Stomach (tissue), 9 donors: ENCODE data around the gene THSD7B. TPM values are rescaled to one million over a fixed set of nuclear protein-coding genes. Genes with fewer than 3 reads are reported as not detected.

Experiments used
- DNase-seq, 2 donors: peaks; one replicate each; pipeline versions ENCODE4 v3.0.0 to v3.0.0-alpha.2; 2013 to 2019
- H3K27ac ChIP-seq, 5 donors: fragments of 200-600 bp in 4 of 5; sonication (generic) in 4 of 5; one replicate each; pipeline ENCODE4 v1.5.1; 2013 to 2019; ENCODE audit warnings: mild to moderate bottlenecking in 1 of 5, moderate library complexity in 1 of 5
- H3K27me3 ChIP-seq, 3 donors: fragments of 200-600 bp; sonication (generic); one replicate each; pipeline ENCODE4 v1.5.1; 2017 to 2019; ENCODE audit warnings: mixed run types in 1 of 3
- H3K36me3 ChIP-seq, 4 donors: fragments of 200-600 bp; sonication (generic); 1 replicate in 3 of 4; 2 replicates in 1 of 4; pipeline ENCODE4 v1.5.1; 2016 to 2019
- H3K4me1 ChIP-seq, 4 donors: fragments of 200-600 bp; sonication (generic); one replicate each; pipeline ENCODE4 v1.5.1; 2016 to 2019
- H3K4me3 ChIP-seq, 4 donors: fragments of 200-600 bp; sonication (generic) in 3 of 4; one replicate each; pipeline ENCODE4 v1.5.1; 2016 to 2019; ENCODE audit warnings: mild to moderate bottlenecking in 1 of 4
- H3K9me3 ChIP-seq, 4 donors: fragments of 200-600 bp; sonication (generic); one replicate each; pipeline ENCODE4 v1.5.1; 2016 to 2019
- CTCF ChIP-seq, 7 experiments: fragments of 450-650 bp in 4 of 7; fragments of 200-600 bp in 3 of 7; sonication (generic) in 3 of 7; IDR thresholded peaks; one replicate each; pipeline ENCODE4 v1.5.1; 2016 to 2019; ENCODE audit warnings: antibody characterized with exemption in 7 of 7, control low read depth in 2 of 7, mild to moderate bottlenecking in 1 of 7
- EP300 ChIP-seq: sonication (generic); formaldehyde crosslinking; IDR thresholded peaks from one replicate; pipeline ENCODE4 v1.6.1; 2017; ENCODE audit warnings: antibody characterized with exemption
- POLR2A ChIP-seq, 4 donors: fragments of 450-650 bp; IDR thresholded peaks; one replicate each; pipeline ENCODE4 v1.6.1; 2016; ENCODE audit warnings: antibody characterized with exemption in 4 of 4, control low read depth in 2 of 4, mild to moderate bottlenecking in 1 of 4, moderate library complexity in 1 of 4
- POLR2AphosphoS5 ChIP-seq, 3 donors: sonication (generic); formaldehyde crosslinking; IDR thresholded peaks; one replicate each; pipeline ENCODE4 v1.6.1; 2016; ENCODE audit warnings: antibody characterized with exemption in 3 of 3
- WGBS, 5 donors: extraction: QIAGEN DNeasy Blood & Tissue Kit in 3 of 5; methylation state at CpG; one replicate each; pipeline versions ENCODE4 v1.1.5 to v1.1.7; 2013 to 2018; 5-methylcytosine and 5-hydroxymethylcytosine counted together
- intact Hi-C: fragments of 100-400 bp; cut with DNase I; formaldehyde crosslinking; loops from one replicate; pipeline ENCODE4 v1.15.1; 2023; ENCODE audit warnings: low total_unique reads
- polyA plus RNA-seq, 3 donors: library from polyadenylated mRNA; stranded (reverse); fragments of 200-250 nt; gene quantifications; one replicate each; pipeline ENCODE4 v1.2.3, GENCODE V29; 2013
- total RNA-seq, 5 donors: library from RNA; depleted of rRNA; stranded (reverse); fragments of >200 nt; gene quantifications; one replicate each; pipeline versions ENCODE4 v1.1.0 to v1.2.3, GENCODE V29; 2014 to 2016
- donor health status: healthy with polysubstance abuse.
- donor health status: Bipolar disorder and iron deficiency.
- donor health status: healthy.

Gene THSD7B
- total and polyA plus RNA-seq, 8 donors = 0.05 to 4.4 TPM; not detected in 6

- H3K27me3 ChIP-seq = no peaks in the 10 kb centered on the region
- no peak for TF ChIP-seq POLR2AphosphoS5 (IDR thresholded peaks at IDR 0.05)
- no peak for TF ChIP-seq CTCF (IDR thresholded peaks at IDR 0.05)
- no peak for TF ChIP-seq EP300
- TF ChIP-seq POLR2A (IDR thresholded peaks at IDR 0.05) = no peak
- 8 to 21% (median 16%) methylated on average over 1 of the region's 1 CpG for WGBS, 5 donors
- intact Hi-C loops = no loop called here
- H3K9me3 ChIP-seq = peaks cover 0 to 28% (median 7%) of the 10 kb centered on the region in 4 donors
- H3K4me1 ChIP-seq = no peaks in the 10 kb centered on the region
- no peak for DNase-seq
- H3K4me3 ChIP-seq = no peak overlapping the region
- no peak overlapping the region for H3K27ac ChIP-seq
- H3K36me3 ChIP-seq = no peaks in the 10 kb centered on the region
These were observed 602.0 kb downstream of the THSD7B start for GRCh38 chr2:137367361-137367760.

- peak in 1 of 2 donors; percentile 6 for DNase-seq
- H3K36me3 ChIP-seq = no peaks in the 10 kb centered on the region
- no peak overlapping the region for H3K27ac ChIP-seq
- no peak overlapping the region for H3K4me3 ChIP-seq
- no peak for TF ChIP-seq POLR2A (IDR thresholded peaks at IDR 0.05)
- TF ChIP-seq POLR2AphosphoS5 (IDR thresholded peaks at IDR 0.05) = no peak
- no peak for TF ChIP-seq CTCF (IDR thresholded peaks at IDR 0.05)
- TF ChIP-seq EP300 = no peak
- intact Hi-C loops = no loop called here
- WGBS, 5 donors = 32 to 62% (median 46%) methylated on average over 2 of the region's 2 CpGs
- H3K4me1 ChIP-seq = no peaks in the 10 kb centered on the region
- peaks cover 0 to 14% (median 4%) of the 10 kb centered on the region in 4 donors for H3K9me3 ChIP-seq
- H3K27me3 ChIP-seq = no peaks in the 10 kb centered on the region
These were observed 603.8 kb downstream of the THSD7B start for GRCh38 chr2:137369106-137369505.

GRCh38 chr2:137379186-137379585 lies 613.8 kb downstream of the THSD7B start:
- TF ChIP-seq CTCF (IDR thresholded peaks at IDR 0.05) = no peak
- TF ChIP-seq POLR2A (IDR thresholded peaks at IDR 0.05) = no peak
- TF ChIP-seq EP300 = no peak
- TF ChIP-seq POLR2AphosphoS5 (IDR thresholded peaks at IDR 0.05) = no peak
- no peak for DNase-seq
- Histone ChIP-seq H3K4me3 (no peak overlapping the region), H3K36me3 (no peaks in the 10 kb centered on the region), H3K27me3 (no peaks in the 10 kb centered on the region), H3K9me3 (peaks cover 0 to 29% (median 11%) of the 10 kb centered on the region in 4 donors), H3K4me1 (no peaks in the 10 kb centered on the region), H3K27ac (no peak overlapping the region)
- 86 to 93% (median 88%) methylated on average over 3 of the region's 3 CpGs for WGBS, 5 donors
- intact Hi-C loops = no loop called here

GRCh38 chr2:137380610-137381009 lies 615.3 kb downstream of the THSD7B start:
- H3K36me3 ChIP-seq = no peaks in the 10 kb centered on the region
- 43 to 53% (median 50%) methylated on average over 4 of the region's 4 CpGs for WGBS, 5 donors
- no peak overlapping the region for H3K4me3 ChIP-seq
- DNase-seq = no peak
- H3K27ac ChIP-seq = no peak overlapping the region
- no peak for TF ChIP-seq POLR2A (IDR thresholded peaks at IDR 0.05)
- no peak for TF ChIP-seq EP300
- TF ChIP-seq POLR2AphosphoS5 (IDR thresholded peaks at IDR 0.05) = no peak
- H3K27me3 ChIP-seq = no peaks in the 10 kb centered on the region
- H3K4me1 ChIP-seq = no peaks in the 10 kb centered on the region
- H3K9me3 ChIP-seq = peaks cover 0 to 34% (median 12%) of the 10 kb centered on the region in 4 donors
- intact Hi-C loops = no loop called here

- Histone ChIP-seq H3K4me1 (no peaks in the 10 kb centered on the region), H3K4me3 (no peak overlapping the region), H3K27ac (no peak overlapping the region), H3K27me3 (no peaks in the 10 kb centered on the region), H3K9me3 (peaks cover 0 to 34% (median 12%) of the 10 kb centered on the region in 4 donors), H3K36me3 (no peaks in the 10 kb centered on the region)
- WGBS, 5 donors = 87 to 90% (median 88%) methylated on average over 8 of the region's 8 CpGs
- no peak for DNase-seq
- intact Hi-C loops = no loop called here
- TF ChIP-seq EP300 (no peak), POLR2AphosphoS5 (IDR thresholded peaks at IDR 0.05) (no peak), POLR2A (IDR thresholded peaks at IDR 0.05) (no peak), CTCF (IDR thresholded peaks at IDR 0.05) (no peak)
These were observed 616.4 kb downstream of the THSD7B start for GRCh38 chr2:137381731-137382130.
